ENCODE data around the gene HNF4A.

Gene HNF4A

DNA sequence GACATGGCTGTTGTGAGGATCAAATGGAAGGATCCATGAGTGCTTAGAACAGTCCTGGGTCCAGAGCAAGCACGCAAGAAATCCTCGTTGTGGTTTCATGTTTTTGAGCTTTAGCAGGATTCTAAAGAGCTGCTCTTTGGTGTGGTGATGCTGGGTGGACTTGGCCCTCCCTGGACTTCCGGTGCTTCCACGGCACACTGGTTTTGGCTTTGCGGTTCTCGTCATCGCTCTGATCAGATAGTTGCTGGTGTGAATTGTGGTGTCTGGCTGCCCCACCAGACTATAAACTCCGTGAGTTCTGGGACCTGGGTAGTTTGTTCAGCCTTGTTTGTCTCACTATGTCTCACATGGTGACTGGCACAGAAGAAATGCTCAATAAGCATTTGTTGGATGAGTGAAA is 3.3 kb downstream of the HNF4A start:
- TF ChIP-seq, protein P1, sequence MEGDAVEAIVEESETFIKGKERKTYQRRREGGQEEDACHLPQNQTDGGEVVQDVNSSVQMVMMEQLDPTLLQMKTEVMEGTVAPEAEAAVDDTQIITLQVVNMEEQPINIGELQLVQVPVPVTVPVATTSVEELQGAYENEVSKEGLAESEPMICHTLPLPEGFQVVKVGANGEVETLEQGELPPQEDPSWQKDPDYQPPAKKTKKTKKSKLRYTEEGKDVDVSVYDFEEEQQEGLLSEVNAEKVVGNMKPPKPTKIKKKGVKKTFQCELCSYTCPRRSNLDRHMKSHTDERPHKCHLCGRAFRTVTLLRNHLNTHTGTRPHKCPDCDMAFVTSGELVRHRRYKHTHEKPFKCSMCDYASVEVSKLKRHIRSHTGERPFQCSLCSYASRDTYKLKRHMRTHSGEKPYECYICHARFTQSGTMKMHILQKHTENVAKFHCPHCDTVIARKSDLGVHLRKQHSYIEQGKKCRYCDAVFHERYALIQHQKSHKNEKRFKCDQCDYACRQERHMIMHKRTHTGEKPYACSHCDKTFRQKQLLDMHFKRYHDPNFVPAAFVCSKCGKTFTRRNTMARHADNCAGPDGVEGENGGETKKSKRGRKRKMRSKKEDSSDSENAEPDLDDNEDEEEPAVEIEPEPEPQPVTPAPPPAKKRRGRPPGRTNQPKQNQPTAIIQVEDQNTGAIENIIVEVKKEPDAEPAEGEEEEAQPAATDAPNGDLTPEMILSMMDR (conservative IDR thresholded peaks at IDR 0.05; ENCODE audit: low read depth, low read length): no peak
- no peak for DNase-seq (ENCODE audit: low read depth)
- H3K4me3 ChIP-seq (ENCODE audit: low read length): no peak overlapping the region

GRCh38 chr20:44360221-44360620 is 4.7 kb downstream of the HNF4A start:
- no peak for DNase-seq (ENCODE audit: low read depth)
- no peak overlapping the region for H3K4me3 ChIP-seq (ENCODE audit: low read length)
- TF ChIP-seq, protein P1 (conservative IDR thresholded peaks at IDR 0.05; ENCODE audit: low read depth, low read length): no peak

GRCh38 chr20:44361021-44361420 is 5.5 kb downstream of the HNF4A start:
- TF ChIP-seq, protein P1 (conservative IDR thresholded peaks at IDR 0.05; ENCODE audit: low read depth, low read length): no peak
- DNase-seq (ENCODE audit: low read depth): no peak
- H3K4me3 ChIP-seq (ENCODE audit: low read length): no peak overlapping the region

DNA sequence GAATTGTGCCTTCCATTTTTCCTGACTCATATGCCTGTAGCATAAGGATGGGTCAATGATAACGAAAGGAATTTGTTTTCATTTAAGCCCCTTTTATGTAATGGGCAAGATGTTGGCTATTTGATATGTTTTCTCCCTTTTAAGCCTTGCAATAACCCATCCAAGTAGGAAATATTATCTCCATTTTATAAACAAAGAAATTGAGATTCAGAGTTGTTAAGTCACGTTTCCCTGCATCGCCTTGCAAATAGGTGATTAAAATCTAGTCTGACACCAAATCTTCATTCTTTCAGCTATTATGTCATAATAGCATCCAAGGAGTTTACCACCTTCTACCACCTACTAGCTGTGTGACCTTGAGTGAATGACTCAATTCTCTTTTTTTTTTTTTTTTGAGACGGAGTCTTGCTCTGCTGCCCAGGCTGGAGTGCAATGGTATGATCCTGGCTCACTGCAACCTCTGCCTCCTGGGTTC is 7.0 kb downstream of the HNF4A start:
- DNase-seq (ENCODE audit: low read depth): no peak

DNA sequence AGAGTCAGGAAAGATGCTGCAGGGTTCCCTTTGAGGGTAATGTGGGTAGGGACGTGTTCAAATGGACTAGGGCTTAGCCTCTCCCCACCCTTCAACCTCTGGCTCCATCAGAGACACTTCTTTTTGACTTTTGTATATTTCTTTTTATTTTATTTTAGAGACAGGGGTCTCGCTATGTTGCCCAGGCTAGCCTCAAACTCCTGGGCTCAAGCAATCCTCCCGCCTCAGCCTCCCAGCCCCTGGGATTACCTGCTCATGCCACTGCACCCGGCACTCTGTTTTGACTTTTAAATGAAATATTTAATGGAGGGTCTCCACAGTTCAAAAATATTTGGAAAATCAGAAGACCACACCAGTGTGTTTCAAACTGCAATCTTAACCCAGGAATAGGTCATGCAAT is 8.6 kb downstream of the HNF4A start:
- TF ChIP-seq, protein P1 (conservative IDR thresholded peaks at IDR 0.05; ENCODE audit: low read depth, low read length): no peak

More for the DNA sequence above, 7.0 kb downstream of the HNF4A start:
- TF ChIP-seq, protein P1 (conservative IDR thresholded peaks at IDR 0.05; ENCODE audit: low read depth, low read length): no peak
- H3K4me3 ChIP-seq (ENCODE audit: low read length): no peak overlapping the region

GRCh38 chr20:44364780-44365179 is 9.3 kb downstream of the HNF4A start:
- H3K4me3 ChIP-seq (ENCODE audit: low read length): no peak overlapping the region
- TF ChIP-seq, protein P1 (conservative IDR thresholded peaks at IDR 0.05; ENCODE audit: low read depth, low read length): no peak
- DNase-seq (ENCODE audit: low read depth): no peak

More for the DNA sequence above, 8.6 kb downstream of the HNF4A start:
- DNase-seq (ENCODE audit: low read depth): no peak
- H3K4me3 ChIP-seq (ENCODE audit: low read length): no peak overlapping the region

DNA sequence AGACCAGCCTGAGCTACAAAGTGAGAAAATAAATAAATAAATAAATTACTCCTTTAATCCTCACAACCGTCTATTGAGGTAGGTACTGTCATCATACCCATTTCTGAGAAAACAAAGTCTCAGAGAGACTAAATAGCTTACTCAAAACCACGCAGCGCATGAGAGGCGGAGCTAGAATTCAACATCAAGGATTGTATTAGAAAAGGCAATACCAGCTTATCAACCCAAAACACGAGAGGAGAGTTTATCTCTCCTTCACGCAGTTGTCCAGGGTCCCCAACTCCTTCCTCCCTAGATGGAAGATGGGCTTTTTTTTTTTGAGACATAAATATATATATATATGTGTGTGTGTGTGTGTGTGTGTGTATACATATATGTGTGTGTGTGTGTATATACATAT is 12.2 kb downstream of the HNF4A start:
- TF ChIP-seq, protein P1 (conservative IDR thresholded peaks at IDR 0.05; ENCODE audit: low read depth, low read length): no peak
- H3K4me3 ChIP-seq (ENCODE audit: low read length): no peak overlapping the region
- no peak for DNase-seq (ENCODE audit: low read depth)
